ENCODE data around the gene GHR. TPM values are rescaled to one million over a fixed set of nuclear protein-coding genes. Genes with fewer than 3 reads are reported as not detected.
"Not testable (repeated sequence)": the region's sequence is repeated elsewhere in the genome, so short reads cannot be mapped to it uniquely, and the experiment has no call there.

GHR gene
- total RNA-seq, 1 donor from 2014 or later = 16.7 TPM

DNA sequence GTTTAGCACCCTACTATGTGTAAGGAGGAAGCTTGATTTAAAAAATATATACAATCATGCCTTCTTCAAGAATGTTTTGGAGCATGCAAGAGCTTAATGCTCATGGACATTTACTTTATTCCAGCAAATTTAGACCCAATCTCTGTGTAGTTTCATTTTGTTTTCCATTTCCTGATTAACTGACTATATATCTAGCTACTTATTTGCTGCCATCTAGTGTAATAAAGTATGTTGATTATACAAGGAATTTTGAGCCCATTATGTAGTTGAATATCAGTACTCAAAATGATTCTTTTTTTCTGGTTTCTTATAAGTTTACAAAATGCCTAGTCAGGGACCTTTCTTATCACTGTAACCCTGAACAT lies 233.4 kb downstream of the GHR start:
- peak overlapping the region in 1 of 3 donors; percentile 0 for H3K4me3 ChIP-seq (ENCODE audit: low read length in 3 of 3)
- no peaks in the 10 kb centered on the region for H3K27me3 ChIP-seq (ENCODE audit: control insufficient read depth in 3 of 3, insufficient read depth in 3 of 3, low read length in 3 of 3)
- no peak overlapping the region for H3K27ac ChIP-seq (ENCODE audit: low read depth, low read length)

GRCh38 chr5:42659869-42660268 lies 236.6 kb downstream of the GHR start:
- not testable (repeated sequence) for H3K27ac ChIP-seq (ENCODE audit: low read depth, low read length); H3K27me3 ChIP-seq (ENCODE audit: control insufficient read depth in 3 of 3, insufficient read depth in 3 of 3, low read length in 3 of 3); H3K36me3 ChIP-seq (ENCODE audit: control insufficient read depth in 3 of 3, insufficient read depth in 3 of 3, low read length in 3 of 3); H3K9ac ChIP-seq (ENCODE audit: low read depth in 1 of 3, low read length in 3 of 3); H3K4me3 ChIP-seq (ENCODE audit: low read length in 3 of 3); H3K9me3 ChIP-seq (ENCODE audit: control insufficient read depth in 3 of 3, low read length in 3 of 3)
- H3K4me1 ChIP-seq (ENCODE audit: control insufficient read depth in 3 of 3, insufficient read depth in 3 of 3, low read length in 3 of 3) = peaks cover 3 to 12% (median 4%) of the 10 kb centered on the region in 3 donors

More for the DNA sequence above, 233.4 kb downstream of the GHR start:
- no peaks in the 10 kb centered on the region for H3K9me3 ChIP-seq (ENCODE audit: control insufficient read depth in 3 of 3, low read length in 3 of 3)
- H3K9ac ChIP-seq (ENCODE audit: low read depth in 1 of 3, low read length in 3 of 3) = no peak overlapping the region
- no peaks in the 10 kb centered on the region for H3K36me3 ChIP-seq (ENCODE audit: control insufficient read depth in 3 of 3, insufficient read depth in 3 of 3, low read length in 3 of 3)
- peaks cover 16 to 21% (median 17%) of the 10 kb centered on the region in 3 donors for H3K4me1 ChIP-seq (ENCODE audit: control insufficient read depth in 3 of 3, insufficient read depth in 3 of 3, low read length in 3 of 3)

- no peak overlapping the region for H3K27ac ChIP-seq (ENCODE audit: low read depth, low read length)
- no peaks in the 10 kb centered on the region for H3K4me1 ChIP-seq (ENCODE audit: control insufficient read depth in 3 of 3, insufficient read depth in 3 of 3, low read length in 3 of 3)
- H3K9ac ChIP-seq (ENCODE audit: low read depth in 1 of 3, low read length in 3 of 3) = no peak overlapping the region
- H3K4me3 ChIP-seq (ENCODE audit: low read length in 3 of 3) = no peak overlapping the region
- H3K36me3 ChIP-seq (ENCODE audit: control insufficient read depth in 3 of 3, insufficient read depth in 3 of 3, low read length in 3 of 3) = no peaks in the 10 kb centered on the region
- no peaks in the 10 kb centered on the region for H3K9me3 ChIP-seq (ENCODE audit: control insufficient read depth in 3 of 3, low read length in 3 of 3)
- no peaks in the 10 kb centered on the region for H3K27me3 ChIP-seq (ENCODE audit: control insufficient read depth in 3 of 3, insufficient read depth in 3 of 3, low read length in 3 of 3)
Measured at GRCh38 chr5:42665857-42666256, 242.6 kb downstream of the GHR start.

GRCh38 chr5:42666869-42667268 lies 243.6 kb downstream of the GHR start:
- H3K9me3 ChIP-seq (ENCODE audit: control insufficient read depth in 3 of 3, low read length in 3 of 3) = no peaks in the 10 kb centered on the region
- no peaks in the 10 kb centered on the region for H3K27me3 ChIP-seq (ENCODE audit: control insufficient read depth in 3 of 3, insufficient read depth in 3 of 3, low read length in 3 of 3)
- H3K36me3 ChIP-seq (ENCODE audit: control insufficient read depth in 3 of 3, insufficient read depth in 3 of 3, low read length in 3 of 3) = no peaks in the 10 kb centered on the region
- H3K27ac ChIP-seq (ENCODE audit: low read depth, low read length) = no peak overlapping the region
- no peak overlapping the region for H3K9ac ChIP-seq (ENCODE audit: low read depth in 1 of 3, low read length in 3 of 3)
- no peaks in the 10 kb centered on the region for H3K4me1 ChIP-seq (ENCODE audit: control insufficient read depth in 3 of 3, insufficient read depth in 3 of 3, low read length in 3 of 3)
- H3K4me3 ChIP-seq (ENCODE audit: low read length in 3 of 3) = no peak overlapping the region

DNA sequence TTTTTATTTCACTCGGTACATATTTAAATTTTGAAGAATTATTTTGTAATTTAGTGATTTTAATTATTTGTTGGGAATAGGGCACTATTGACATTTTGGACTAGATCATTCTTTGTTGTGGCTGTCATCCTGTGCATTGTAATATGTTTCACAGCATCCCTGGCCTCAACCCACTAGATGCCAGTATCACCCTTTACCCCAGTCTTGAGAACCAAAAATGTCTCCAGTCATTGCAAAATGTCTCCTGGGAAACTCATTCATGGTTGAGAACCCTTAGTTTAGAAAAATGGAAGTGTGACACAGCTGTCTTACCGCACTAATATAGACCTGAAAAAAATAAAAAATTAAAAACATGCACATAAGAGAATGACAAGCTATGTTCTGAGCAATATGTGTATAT lies 245.0 kb downstream of the GHR start:
- Histone ChIP-seq H3K27ac (ENCODE audit: low read depth, low read length) (no peak overlapping the region), H3K9ac (ENCODE audit: low read depth in 1 of 3, low read length in 3 of 3) (no peak overlapping the region), H3K27me3 (ENCODE audit: control insufficient read depth in 3 of 3, insufficient read depth in 3 of 3, low read length in 3 of 3) (no peaks in the 10 kb centered on the region), H3K9me3 (ENCODE audit: control insufficient read depth in 3 of 3, low read length in 3 of 3) (peaks cover 0 to 3% (median 0%) of the 10 kb centered on the region in 3 donors), H3K4me3 (ENCODE audit: low read length in 3 of 3) (no peak overlapping the region), H3K36me3 (ENCODE audit: control insufficient read depth in 3 of 3, insufficient read depth in 3 of 3, low read length in 3 of 3) (no peaks in the 10 kb centered on the region), H3K4me1 (ENCODE audit: control insufficient read depth in 3 of 3, insufficient read depth in 3 of 3, low read length in 3 of 3) (no peaks in the 10 kb centered on the region)

GRCh38 chr5:42672925-42673324 lies 249.7 kb downstream of the GHR start:
- Histone ChIP-seq H3K27me3 (ENCODE audit: control insufficient read depth in 3 of 3, insufficient read depth in 3 of 3, low read length in 3 of 3) (no peaks in the 10 kb centered on the region), H3K27ac (ENCODE audit: low read depth, low read length) (no peak overlapping the region), H3K4me1 (ENCODE audit: control insufficient read depth in 3 of 3, insufficient read depth in 3 of 3, low read length in 3 of 3) (peaks cover 0 to 3% (median 0%) of the 10 kb centered on the region in 3 donors), H3K9me3 (ENCODE audit: control insufficient read depth in 3 of 3, low read length in 3 of 3) (peaks cover 0 to 5% (median 0%) of the 10 kb centered on the region in 3 donors), H3K36me3 (ENCODE audit: control insufficient read depth in 3 of 3, insufficient read depth in 3 of 3, low read length in 3 of 3) (no peaks in the 10 kb centered on the region), H3K9ac (ENCODE audit: low read depth in 1 of 3, low read length in 3 of 3) (no peak overlapping the region), H3K4me3 (ENCODE audit: low read length in 3 of 3) (no peak overlapping the region)

DNA sequence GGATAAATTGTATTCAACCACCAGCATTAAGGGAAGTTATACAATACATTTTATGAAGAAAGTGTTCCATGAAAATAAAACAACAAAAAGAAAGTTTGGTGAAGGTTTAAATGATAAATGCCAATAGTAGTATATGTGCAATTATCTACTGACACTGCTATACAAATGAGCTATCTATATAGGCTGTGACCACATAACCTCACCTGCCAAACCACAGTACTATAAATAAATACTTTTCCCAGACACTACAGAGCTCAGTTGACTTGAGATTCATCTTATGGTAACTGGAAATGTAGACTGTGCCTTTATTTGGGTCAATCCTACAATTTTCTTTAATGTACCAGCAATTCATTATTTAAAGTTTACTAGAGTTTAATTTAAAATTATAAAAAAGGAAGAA lies 252.4 kb downstream of the GHR start:
- Histone ChIP-seq H3K27ac (ENCODE audit: low read depth, low read length) (peak overlapping the region; percentile 54), H3K4me1 (ENCODE audit: control insufficient read depth in 3 of 3, insufficient read depth in 3 of 3, low read length in 3 of 3) (peaks cover 0 to 3% (median 0%) of the 10 kb centered on the region in 3 donors), H3K36me3 (ENCODE audit: control insufficient read depth in 3 of 3, insufficient read depth in 3 of 3, low read length in 3 of 3) (no peaks in the 10 kb centered on the region), H3K27me3 (ENCODE audit: control insufficient read depth in 3 of 3, insufficient read depth in 3 of 3, low read length in 3 of 3) (no peaks in the 10 kb centered on the region), H3K9ac (ENCODE audit: low read depth in 1 of 3, low read length in 3 of 3) (no peak overlapping the region), H3K9me3 (ENCODE audit: control insufficient read depth in 3 of 3, low read length in 3 of 3) (peaks cover 0 to 5% (median 0%) of the 10 kb centered on the region in 3 donors), H3K4me3 (ENCODE audit: low read length in 3 of 3) (no peak overlapping the region)

GRCh38 chr5:42676362-42676761 lies 253.1 kb downstream of the GHR start:
- peaks cover 0 to 3% (median 0%) of the 10 kb centered on the region in 3 donors for H3K4me1 ChIP-seq (ENCODE audit: control insufficient read depth in 3 of 3, insufficient read depth in 3 of 3, low read length in 3 of 3)

DNA sequence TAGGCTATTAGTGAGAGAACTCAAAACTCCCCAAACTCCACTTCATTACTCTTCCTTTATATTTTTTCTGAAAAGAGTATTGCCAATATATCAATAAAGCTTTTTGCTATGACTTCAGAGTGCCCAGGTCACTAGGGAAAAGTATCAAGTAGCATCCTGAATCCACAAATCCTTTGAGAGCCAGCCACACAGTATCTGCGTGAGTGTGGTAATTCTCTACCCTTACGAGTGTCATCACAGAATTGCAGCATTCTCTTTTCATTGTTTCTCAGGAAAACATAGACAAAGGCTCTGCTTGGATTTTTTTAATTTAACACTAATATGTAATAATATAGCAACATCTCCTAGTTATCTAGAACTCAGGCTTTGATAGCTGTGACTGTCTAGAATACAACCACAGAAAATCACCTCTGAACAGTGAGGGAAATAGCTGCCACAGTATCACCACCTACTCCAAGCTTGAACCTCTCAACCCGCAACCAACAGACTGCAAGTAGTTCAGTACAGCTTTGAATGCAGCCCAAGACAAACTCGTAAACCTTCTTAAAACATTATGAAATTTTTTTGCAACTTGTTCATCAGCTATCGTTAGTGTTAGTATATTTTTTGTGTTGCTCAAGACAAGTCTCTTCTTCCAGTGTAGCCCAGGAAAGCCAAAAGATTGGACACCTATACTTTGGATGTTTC lies 254.1 kb downstream of the GHR start:
- Histone ChIP-seq H3K9ac (ENCODE audit: low read depth in 1 of 3, low read length in 3 of 3) (peak overlapping the region in 1 of 3 donors; percentile 15), H3K4me1 (ENCODE audit: control insufficient read depth in 3 of 3, insufficient read depth in 3 of 3, low read length in 3 of 3) (peaks cover 0 to 3% (median 0%) of the 10 kb centered on the region in 3 donors), H3K27me3 (ENCODE audit: control insufficient read depth in 3 of 3, insufficient read depth in 3 of 3, low read length in 3 of 3) (no peaks in the 10 kb centered on the region), H3K36me3 (ENCODE audit: control insufficient read depth in 3 of 3, insufficient read depth in 3 of 3, low read length in 3 of 3) (no peaks in the 10 kb centered on the region), H3K9me3 (ENCODE audit: control insufficient read depth in 3 of 3, low read length in 3 of 3) (peaks cover 0 to 5% (median under 1%) of the 10 kb centered on the region in 3 donors), H3K4me3 (ENCODE audit: low read length in 3 of 3) (no peak overlapping the region), H3K27ac (ENCODE audit: low read depth, low read length) (no peak overlapping the region)

More at GRCh38 chr5:42676362-42676761, 253.1 kb downstream of the GHR start:
- no peak overlapping the region for H3K9ac ChIP-seq (ENCODE audit: low read depth in 1 of 3, low read length in 3 of 3)
- no peak overlapping the region for H3K4me3 ChIP-seq (ENCODE audit: low read length in 3 of 3)
- H3K36me3 ChIP-seq (ENCODE audit: control insufficient read depth in 3 of 3, insufficient read depth in 3 of 3, low read length in 3 of 3) = no peaks in the 10 kb centered on the region
- no peak overlapping the region for H3K27ac ChIP-seq (ENCODE audit: low read depth, low read length)
- peaks cover 0 to 5% (median 0%) of the 10 kb centered on the region in 3 donors for H3K9me3 ChIP-seq (ENCODE audit: control insufficient read depth in 3 of 3, low read length in 3 of 3)
- H3K27me3 ChIP-seq (ENCODE audit: control insufficient read depth in 3 of 3, insufficient read depth in 3 of 3, low read length in 3 of 3) = no peaks in the 10 kb centered on the region

DNA sequence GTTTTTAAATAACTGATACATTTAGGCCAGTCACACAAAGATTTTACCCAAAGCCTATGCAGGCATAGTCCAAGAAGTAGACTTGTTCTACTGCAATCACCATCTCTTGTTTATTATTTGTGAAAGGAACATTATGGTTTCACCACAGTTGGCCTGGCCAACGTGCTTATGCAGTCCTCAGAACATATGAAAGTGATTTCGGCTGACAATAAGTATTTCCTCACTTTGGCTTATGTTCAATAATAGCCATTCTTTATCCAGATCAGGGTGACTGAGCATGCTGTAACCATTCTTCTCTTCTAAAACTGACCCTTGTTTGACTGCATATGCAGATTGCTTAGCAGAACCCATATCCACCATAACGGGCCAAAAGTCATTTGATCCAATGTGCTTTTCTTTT lies 256.8 kb downstream of the GHR start:
- Histone ChIP-seq H3K27ac (ENCODE audit: low read depth, low read length) (no peak overlapping the region), H3K9me3 (ENCODE audit: control insufficient read depth in 3 of 3, low read length in 3 of 3) (peaks cover 0 to 3% (median 0%) of the 10 kb centered on the region in 3 donors), H3K36me3 (ENCODE audit: control insufficient read depth in 3 of 3, insufficient read depth in 3 of 3, low read length in 3 of 3) (no peaks in the 10 kb centered on the region), H3K9ac (ENCODE audit: low read depth in 1 of 3, low read length in 3 of 3) (no peak overlapping the region), H3K4me1 (ENCODE audit: control insufficient read depth in 3 of 3, insufficient read depth in 3 of 3, low read length in 3 of 3) (peaks cover 0 to 3% (median 0%) of the 10 kb centered on the region in 3 donors), H3K4me3 (ENCODE audit: low read length in 3 of 3) (no peak overlapping the region), H3K27me3 (ENCODE audit: control insufficient read depth in 3 of 3, insufficient read depth in 3 of 3, low read length in 3 of 3) (no peaks in the 10 kb centered on the region)

Measured in skeletal muscle tissue (tissue), 4 donors.